SK-N-MC (cell line): ENCODE measurements around the gene MET.

Experiments used
- EZH2 ChIP-seq: fragments of 200-600 bp; sonication (generic); IDR thresholded peaks from one replicate; pipeline ENCODE4 v1.6.1; 2017; ENCODE audit warnings: antibody characterized with exemption
- POLR2AphosphoS5 ChIP-seq: IDR thresholded peaks from 2 replicates; pipeline ENCODE4 v1.6.1; 2012; ENCODE audit warnings: mild to moderate bottlenecking, low read depth, low read length, borderline replicate concordance

GRCh38 chr7:116741625-116742316, 69.8 kb downstream of the MET start:
- no peak for TF ChIP-seq EZH2
- no peak for TF ChIP-seq POLR2AphosphoS5
